ENCODE data around the gene DTWD2. TPM values are rescaled to one million over a fixed set of nuclear protein-coding genes. Genes with fewer than 3 reads are reported as not detected.

The DTWD2 gene
- polyA plus RNA-seq, 1 donor from 2014 or later, result 3.3 TPM

DNA sequence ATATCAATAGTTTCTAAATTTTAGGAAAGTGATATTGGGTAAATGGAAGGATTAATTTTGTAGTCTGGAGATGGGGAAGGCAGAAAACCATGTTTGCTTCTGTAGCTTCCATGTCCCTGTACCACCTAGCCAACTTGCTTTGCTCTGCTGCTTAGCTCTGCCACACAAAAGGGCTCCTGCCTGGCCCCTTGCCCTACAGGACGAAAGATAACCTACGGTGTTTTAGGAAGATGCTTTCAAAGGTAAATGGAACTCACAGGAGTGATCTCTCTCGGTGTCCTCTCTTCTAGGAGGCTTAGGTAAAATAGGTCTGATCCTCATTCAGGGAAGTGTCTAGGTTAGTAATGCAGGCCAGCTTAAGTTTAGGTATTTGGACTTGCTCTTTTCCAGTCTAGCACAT is 44.8 kb upstream of the DTWD2 start:
- Histone ChIP-seq H3K4me3 (ENCODE audit: low read length) (no peak overlapping the region), H4K20me1 (ENCODE audit: insufficient read depth) (no peaks in the 10 kb centered on the region), H3K79me2 (replicated peaks; ENCODE audit: insufficient read depth, low read length) (no peaks in the 10 kb centered on the region), H2AFZ (ENCODE audit: low read depth, low read length) (no peak overlapping the region), H3K9me2 (ENCODE audit: insufficient read depth, low read length) (no peaks in the 10 kb centered on the region), H3F3A (ENCODE audit: insufficient read depth, low read length, poor library complexity, severe bottlenecking) (no peaks in the 10 kb centered on the region), H3K36me3 (ENCODE audit: insufficient read depth, low read length) (no peaks in the 10 kb centered on the region), H3K4me2 (ENCODE audit: low read length) (no peak overlapping the region), H3K9me3 (ENCODE audit: low read length) (no peaks in the 10 kb centered on the region), H3K27me3 (ENCODE audit: insufficient read depth, low read depth, low read length) (no peaks in the 10 kb centered on the region), H3K27ac (ENCODE audit: low read length) (no peak overlapping the region), H3K9ac (ENCODE audit: low read length) (no peak overlapping the region)
- TF ChIP-seq EZH2 (IDR thresholded peaks at IDR 0.05; ENCODE audit: borderline replicate concordance, insufficient read depth, low read length, poor library complexity, severe bottlenecking), result no peak
- no peak for TF ChIP-seq POLR2AphosphoS5 (IDR thresholded peaks at IDR 0.05)
- no peak for TF ChIP-seq TAF1 (IDR thresholded peaks at IDR 0.05; ENCODE audit: low read depth)
- TF ChIP-seq EP300 (conservative IDR thresholded peaks at IDR 0.05; ENCODE audit: poor library complexity, severe bottlenecking), result no peak
- TF ChIP-seq MXI1 (conservative IDR thresholded peaks at IDR 0.05; ENCODE audit: poor library complexity, severe bottlenecking), result no peak
- TF ChIP-seq, protein P1, sequence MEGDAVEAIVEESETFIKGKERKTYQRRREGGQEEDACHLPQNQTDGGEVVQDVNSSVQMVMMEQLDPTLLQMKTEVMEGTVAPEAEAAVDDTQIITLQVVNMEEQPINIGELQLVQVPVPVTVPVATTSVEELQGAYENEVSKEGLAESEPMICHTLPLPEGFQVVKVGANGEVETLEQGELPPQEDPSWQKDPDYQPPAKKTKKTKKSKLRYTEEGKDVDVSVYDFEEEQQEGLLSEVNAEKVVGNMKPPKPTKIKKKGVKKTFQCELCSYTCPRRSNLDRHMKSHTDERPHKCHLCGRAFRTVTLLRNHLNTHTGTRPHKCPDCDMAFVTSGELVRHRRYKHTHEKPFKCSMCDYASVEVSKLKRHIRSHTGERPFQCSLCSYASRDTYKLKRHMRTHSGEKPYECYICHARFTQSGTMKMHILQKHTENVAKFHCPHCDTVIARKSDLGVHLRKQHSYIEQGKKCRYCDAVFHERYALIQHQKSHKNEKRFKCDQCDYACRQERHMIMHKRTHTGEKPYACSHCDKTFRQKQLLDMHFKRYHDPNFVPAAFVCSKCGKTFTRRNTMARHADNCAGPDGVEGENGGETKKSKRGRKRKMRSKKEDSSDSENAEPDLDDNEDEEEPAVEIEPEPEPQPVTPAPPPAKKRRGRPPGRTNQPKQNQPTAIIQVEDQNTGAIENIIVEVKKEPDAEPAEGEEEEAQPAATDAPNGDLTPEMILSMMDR (IDR thresholded peaks at IDR 0.05; ENCODE audit: poor library complexity, severe bottlenecking), result no peak
- no peak for TF ChIP-seq REST (IDR thresholded peaks at IDR 0.05; ENCODE audit: borderline replicate concordance)
- no peak for TF ChIP-seq SMC3 (conservative IDR thresholded peaks at IDR 0.05; ENCODE audit: poor library complexity)
- no peak for TF ChIP-seq RAD21 (conservative IDR thresholded peaks at IDR 0.05)

DNA sequence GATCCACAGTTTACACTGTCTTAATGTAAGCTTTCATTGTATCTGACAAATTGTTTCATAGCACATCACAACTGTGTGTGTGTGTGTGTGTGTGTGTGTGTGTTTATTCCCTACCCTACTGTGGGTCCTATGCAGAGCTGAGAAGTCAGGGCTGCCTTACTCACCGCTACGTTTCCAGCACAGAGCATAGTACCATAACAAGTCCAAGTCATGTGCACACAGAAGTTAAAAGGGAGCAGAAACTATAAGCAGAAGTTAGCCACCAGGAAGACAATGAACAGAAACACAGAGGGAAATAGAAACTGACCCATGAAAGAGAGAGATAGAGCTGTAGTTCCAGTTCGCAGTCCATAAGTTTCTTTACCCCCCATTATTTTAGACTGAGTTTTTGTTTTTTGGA is 44.3 kb upstream of the DTWD2 start:
- no peaks in the 10 kb centered on the region for H3K27me3 ChIP-seq (ENCODE audit: insufficient read depth, low read depth, low read length)
- H3K9ac ChIP-seq (ENCODE audit: low read length), result no peak overlapping the region
- no peaks in the 10 kb centered on the region for H3K9me2 ChIP-seq (ENCODE audit: insufficient read depth, low read length)
- no peak overlapping the region for H2AFZ ChIP-seq (ENCODE audit: low read depth, low read length)
- H3K79me2 ChIP-seq (replicated peaks; ENCODE audit: insufficient read depth, low read length), result no peaks in the 10 kb centered on the region
- H3K4me3 ChIP-seq (ENCODE audit: low read length), result no peak overlapping the region
- no peak overlapping the region for H3K4me2 ChIP-seq (ENCODE audit: low read length)
- H3K27ac ChIP-seq (ENCODE audit: low read length), result no peak overlapping the region
- no peaks in the 10 kb centered on the region for H3K36me3 ChIP-seq (ENCODE audit: insufficient read depth, low read length)
- no peaks in the 10 kb centered on the region for H3K9me3 ChIP-seq (ENCODE audit: low read length)
- no peak for TF ChIP-seq RAD21 (conservative IDR thresholded peaks at IDR 0.05)
- TF ChIP-seq TAF1 (IDR thresholded peaks at IDR 0.05; ENCODE audit: low read depth), result no peak
- no peaks in the 10 kb centered on the region for H3F3A ChIP-seq (ENCODE audit: insufficient read depth, low read length, poor library complexity, severe bottlenecking)
- H4K20me1 ChIP-seq (ENCODE audit: insufficient read depth), result no peaks in the 10 kb centered on the region

DNA sequence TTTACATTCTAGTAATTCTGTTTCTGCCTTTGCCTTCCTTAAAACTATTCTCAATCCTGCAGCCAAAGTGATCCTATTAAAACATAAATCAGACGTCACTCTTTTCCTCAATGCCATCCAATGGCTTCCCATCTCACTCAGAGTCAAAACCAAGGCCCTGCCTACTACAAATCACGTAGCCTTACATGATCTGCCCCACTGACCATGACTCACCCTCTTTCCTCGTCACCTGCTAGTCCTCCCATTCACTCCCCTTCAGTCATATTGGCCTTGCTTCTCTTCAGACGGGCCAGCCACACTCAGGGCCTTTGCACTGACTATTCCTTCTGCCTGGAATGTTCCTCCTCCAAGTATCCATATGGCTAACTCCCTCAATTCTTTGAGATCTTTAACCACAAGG is 43.6 kb upstream of the DTWD2 start:
- Histone ChIP-seq H3F3A (ENCODE audit: insufficient read depth, low read length, poor library complexity, severe bottlenecking) (no peaks in the 10 kb centered on the region), H3K9ac (ENCODE audit: low read length) (no peak overlapping the region), H3K4me2 (ENCODE audit: low read length) (no peak overlapping the region), H4K20me1 (ENCODE audit: insufficient read depth) (no peaks in the 10 kb centered on the region), H3K4me3 (ENCODE audit: low read length) (no peak overlapping the region), H3K27me3 (ENCODE audit: insufficient read depth, low read depth, low read length) (no peaks in the 10 kb centered on the region), H3K9me3 (ENCODE audit: low read length) (no peaks in the 10 kb centered on the region), H3K79me2 (replicated peaks; ENCODE audit: insufficient read depth, low read length) (no peaks in the 10 kb centered on the region), H3K9me2 (ENCODE audit: insufficient read depth, low read length) (no peaks in the 10 kb centered on the region), H3K27ac (ENCODE audit: low read length) (no peak overlapping the region), H2AFZ (ENCODE audit: low read depth, low read length) (no peak overlapping the region), H3K36me3 (ENCODE audit: insufficient read depth, low read length) (no peaks in the 10 kb centered on the region)
- no peak for TF ChIP-seq POLR2AphosphoS5 (IDR thresholded peaks at IDR 0.05)

Measured in neural cell (in vitro differentiated cells).